ENCODE results near the gene TRAF3IP3.

The TRAF3IP3 gene

GRCh38 chr1:209721323-209721722 lies 34.5 kb upstream of the TRAF3IP3 start:
- 84% methylated on average over 1 of the region's 1 CpG for WGBS
- H3K27me3 ChIP-seq (ENCODE audit: insufficient read depth, low read length): no peaks in the 10 kb centered on the region
- H3K9me3 ChIP-seq (ENCODE audit: insufficient read depth, low read depth, low read length): no peaks in the 10 kb centered on the region
- H3K4me3 ChIP-seq (ENCODE audit: low read length): no peak overlapping the region
- no peaks in the 10 kb centered on the region for H3K36me3 ChIP-seq (ENCODE audit: insufficient read depth, low read length)
- H3K4me1 ChIP-seq (ENCODE audit: insufficient read depth, low read length): no peaks in the 10 kb centered on the region
- H3K27ac ChIP-seq (ENCODE audit: low read depth, low read length): no peak overlapping the region
- no peak overlapping the region for H3K9ac ChIP-seq (ENCODE audit: low read depth, low read length)

GRCh38 chr1:209723265-209723664 lies 32.6 kb upstream of the TRAF3IP3 start:
- H3K9ac ChIP-seq (ENCODE audit: low read depth, low read length): no peak overlapping the region
- H3K4me1 ChIP-seq (ENCODE audit: insufficient read depth, low read length): no peaks in the 10 kb centered on the region
- H3K9me3 ChIP-seq (ENCODE audit: insufficient read depth, low read depth, low read length): no peaks in the 10 kb centered on the region
- H3K27me3 ChIP-seq (ENCODE audit: insufficient read depth, low read length): no peaks in the 10 kb centered on the region
- no peaks in the 10 kb centered on the region for H3K36me3 ChIP-seq (ENCODE audit: insufficient read depth, low read length)
- no peak overlapping the region for H3K4me3 ChIP-seq (ENCODE audit: low read length)
- 85% methylated on average over 3 of the region's 3 CpGs for WGBS
- H3K27ac ChIP-seq (ENCODE audit: low read depth, low read length): no peak overlapping the region

- no peak overlapping the region for H3K27ac ChIP-seq (ENCODE audit: low read depth, low read length)
- no peak overlapping the region for H3K9ac ChIP-seq (ENCODE audit: low read depth, low read length)
- H3K27me3 ChIP-seq (ENCODE audit: insufficient read depth, low read length): no peaks in the 10 kb centered on the region
- H3K9me3 ChIP-seq (ENCODE audit: insufficient read depth, low read depth, low read length): no peaks in the 10 kb centered on the region
- no peaks in the 10 kb centered on the region for H3K36me3 ChIP-seq (ENCODE audit: insufficient read depth, low read length)
- no peak overlapping the region for H3K4me3 ChIP-seq (ENCODE audit: low read length)
- WGBS: 76% methylated on average over 3 of the region's 3 CpGs
- no peaks in the 10 kb centered on the region for H3K4me1 ChIP-seq (ENCODE audit: insufficient read depth, low read length)
Measured at GRCh38 chr1:209723756-209724693, 31.8 kb upstream of the TRAF3IP3 start.

- 90% methylated on average over 2 of the region's 2 CpGs for WGBS
- Histone ChIP-seq H3K4me1 (ENCODE audit: insufficient read depth, low read length) (no peaks in the 10 kb centered on the region), H3K9me3 (ENCODE audit: insufficient read depth, low read depth, low read length) (no peaks in the 10 kb centered on the region), H3K9ac (ENCODE audit: low read depth, low read length) (no peak overlapping the region), H3K36me3 (ENCODE audit: insufficient read depth, low read length) (no peaks in the 10 kb centered on the region), H3K27ac (ENCODE audit: low read depth, low read length) (no peak overlapping the region), H3K27me3 (ENCODE audit: insufficient read depth, low read length) (no peaks in the 10 kb centered on the region; the same call in 1 of the 2 replicates), H3K4me3 (ENCODE audit: low read length) (no peak overlapping the region)
Measured at GRCh38 chr1:209727286-209727685, 28.6 kb upstream of the TRAF3IP3 start.

GRCh38 chr1:209727785-209728184 lies 28.1 kb upstream of the TRAF3IP3 start:
- no peaks in the 10 kb centered on the region for H3K4me1 ChIP-seq (ENCODE audit: insufficient read depth, low read length)
- no peak overlapping the region for H3K27ac ChIP-seq (ENCODE audit: low read depth, low read length)
- no peaks in the 10 kb centered on the region for H3K9me3 ChIP-seq (ENCODE audit: insufficient read depth, low read depth, low read length)
- no peak overlapping the region for H3K9ac ChIP-seq (ENCODE audit: low read depth, low read length)
- H3K4me3 ChIP-seq (ENCODE audit: low read length): no peak overlapping the region
- H3K27me3 ChIP-seq (ENCODE audit: insufficient read depth, low read length): no peaks in the 10 kb centered on the region; the same call in 1 of the 2 replicates
- 93% methylated on average over 3 of the region's 3 CpGs for WGBS
- H3K36me3 ChIP-seq (ENCODE audit: insufficient read depth, low read length): no peaks in the 10 kb centered on the region

- WGBS: 93% methylated on average over 1 of the region's 1 CpG
- H3K36me3 ChIP-seq (ENCODE audit: insufficient read depth, low read length): no peaks in the 10 kb centered on the region
- no peak overlapping the region for H3K9ac ChIP-seq (ENCODE audit: low read depth, low read length)
- no peaks in the 10 kb centered on the region for H3K4me1 ChIP-seq (ENCODE audit: insufficient read depth, low read length)
- H3K27ac ChIP-seq (ENCODE audit: low read depth, low read length): no peak overlapping the region
- no peaks in the 10 kb centered on the region; the same call in 1 of the 2 replicates for H3K27me3 ChIP-seq (ENCODE audit: insufficient read depth, low read length)
- no peak overlapping the region for H3K4me3 ChIP-seq (ENCODE audit: low read length)
- no peaks in the 10 kb centered on the region for H3K9me3 ChIP-seq (ENCODE audit: insufficient read depth, low read depth, low read length)
Measured at GRCh38 chr1:209728466-209728865, 27.4 kb upstream of the TRAF3IP3 start.

- H3K4me1 ChIP-seq (ENCODE audit: insufficient read depth, low read length): no peaks in the 10 kb centered on the region
- no peak overlapping the region for H3K27ac ChIP-seq (ENCODE audit: low read depth, low read length)
- H3K27me3 ChIP-seq (ENCODE audit: insufficient read depth, low read length): no peaks in the 10 kb centered on the region; the same call in 1 of the 2 replicates
- WGBS: 57% methylated on average over 1 of the region's 1 CpG
- H3K9me3 ChIP-seq (ENCODE audit: insufficient read depth, low read depth, low read length): no peaks in the 10 kb centered on the region
- no peaks in the 10 kb centered on the region for H3K36me3 ChIP-seq (ENCODE audit: insufficient read depth, low read length)
- no peak overlapping the region for H3K4me3 ChIP-seq (ENCODE audit: low read length)
- no peak overlapping the region for H3K9ac ChIP-seq (ENCODE audit: low read depth, low read length)
Measured at GRCh38 chr1:209729436-209729835, 26.4 kb upstream of the TRAF3IP3 start.

- H3K36me3 ChIP-seq (ENCODE audit: insufficient read depth, low read length): no peaks in the 10 kb centered on the region
- no peak overlapping the region for H3K4me3 ChIP-seq (ENCODE audit: low read length)
- no peaks in the 10 kb centered on the region for H3K9me3 ChIP-seq (ENCODE audit: insufficient read depth, low read depth, low read length)
- 89% methylated on average over 1 of the region's 1 CpG for WGBS
- H3K9ac ChIP-seq (ENCODE audit: low read depth, low read length): no peak overlapping the region
- H3K27ac ChIP-seq (ENCODE audit: low read depth, low read length): no peak overlapping the region
- peaks cover 4% of the 10 kb centered on the region; the same call in 1 of the 2 replicates for H3K27me3 ChIP-seq (ENCODE audit: insufficient read depth, low read length)
- no peaks in the 10 kb centered on the region for H3K4me1 ChIP-seq (ENCODE audit: insufficient read depth, low read length)
Measured at GRCh38 chr1:209732725-209733124, 23.1 kb upstream of the TRAF3IP3 start.

- WGBS: 93% methylated on average over 2 of the region's 3 CpGs
- no peaks in the 10 kb centered on the region for H3K36me3 ChIP-seq (ENCODE audit: insufficient read depth, low read length)
- H3K4me3 ChIP-seq (ENCODE audit: low read length): no peak overlapping the region
- no peaks in the 10 kb centered on the region for H3K9me3 ChIP-seq (ENCODE audit: insufficient read depth, low read depth, low read length)
- no peak overlapping the region for H3K9ac ChIP-seq (ENCODE audit: low read depth, low read length)
- no peaks in the 10 kb centered on the region for H3K4me1 ChIP-seq (ENCODE audit: insufficient read depth, low read length)
- H3K27ac ChIP-seq (ENCODE audit: low read depth, low read length): no peak overlapping the region
- H3K27me3 ChIP-seq (ENCODE audit: insufficient read depth, low read length): peaks cover 4% of the 10 kb centered on the region; the same call in 1 of the 2 replicates
Measured at GRCh38 chr1:209733409-209734192, 22.3 kb upstream of the TRAF3IP3 start.

GRCh38 chr1:209736490-209737117 lies 19.2 kb upstream of the TRAF3IP3 start:
- Histone ChIP-seq H3K4me1 (ENCODE audit: insufficient read depth, low read length) (no peaks in the 10 kb centered on the region), H3K4me3 (ENCODE audit: low read length) (no peak overlapping the region), H3K36me3 (ENCODE audit: insufficient read depth, low read length) (no peaks in the 10 kb centered on the region), H3K27me3 (ENCODE audit: insufficient read depth, low read length) (peaks cover 4% of the 10 kb centered on the region; the same call in 1 of the 2 replicates), H3K9ac (ENCODE audit: low read depth, low read length) (no peak overlapping the region), H3K27ac (ENCODE audit: low read depth, low read length) (no peak overlapping the region), H3K9me3 (ENCODE audit: insufficient read depth, low read depth, low read length) (no peaks in the 10 kb centered on the region)
- 81% methylated on average over 3 of the region's 3 CpGs for WGBS

- peaks cover 4% of the 10 kb centered on the region; the same call in 1 of the 2 replicates for H3K27me3 ChIP-seq (ENCODE audit: insufficient read depth, low read length)
- no peaks in the 10 kb centered on the region for H3K36me3 ChIP-seq (ENCODE audit: insufficient read depth, low read length)
- no peaks in the 10 kb centered on the region for H3K4me1 ChIP-seq (ENCODE audit: insufficient read depth, low read length)
- no peak overlapping the region for H3K27ac ChIP-seq (ENCODE audit: low read depth, low read length)
- no peaks in the 10 kb centered on the region for H3K9me3 ChIP-seq (ENCODE audit: insufficient read depth, low read depth, low read length)
- no peak overlapping the region for H3K9ac ChIP-seq (ENCODE audit: low read depth, low read length)
- H3K4me3 ChIP-seq (ENCODE audit: low read length): no peak overlapping the region
- WGBS: 91% methylated on average over 5 of the region's 5 CpGs
Measured at GRCh38 chr1:209737118-209737505, 18.7 kb upstream of the TRAF3IP3 start.

Measured in HUES64 (cell line).